ENCODE data around the gene PKM. TPM values are rescaled to one million over a fixed set of nuclear protein-coding genes. Genes with fewer than 3 reads are reported as not detected.
"Not testable (repeated sequence)": the region's sequence is repeated elsewhere in the genome, so short reads cannot be mapped to it uniquely, and the experiment has no call there.

Gene PKM
- total RNA-seq, 2 experiments from 2014 or later, result 1,010 to 1,764 TPM

GRCh38 chr15:72178976-72179585, 51.9 kb downstream of the PKM start:
- ATAC-seq (no peak), DNase-seq (no peak)
- CTCF ChIA-PET, result interaction anchor here (0.9 kb wide), 1 partner anchor 23 kb away, joined by 3 read pairs; no protein-coding TSS in a partner anchor
- Mint-ChIP-seq H3K9me3 (ENCODE audit: low read depth) (no peaks in the 10 kb centered on the region), H3K4me3 (no peak overlapping the region), H3K27me3 (peaks cover 44% of the 10 kb centered on the region), H3K27ac (no peak overlapping the region), H3K4me1 (peaks cover 6% of the 10 kb centered on the region), H3K36me3 (no peaks in the 10 kb centered on the region)

GRCh38 chr15:72176743-72177142, 54.2 kb downstream of the PKM start:
- no peak overlapping the region for H3K4me3 Mint-ChIP-seq
- no peaks in the 10 kb centered on the region for H3K36me3 Mint-ChIP-seq
- peaks cover 6% of the 10 kb centered on the region for H3K4me1 Mint-ChIP-seq
- no peaks in the 10 kb centered on the region for H3K9me3 Mint-ChIP-seq (ENCODE audit: low read depth)
- CTCF ChIA-PET, result interaction anchor here (0.8 kb wide), 1 partner anchor 24 kb away, joined by 3 read pairs; no protein-coding TSS in a partner anchor
- H3K27ac Mint-ChIP-seq, result no peak overlapping the region
- ATAC-seq (no peak), DNase-seq (no peak)
- peaks cover 33% of the 10 kb centered on the region for H3K27me3 Mint-ChIP-seq

GRCh38 chr15:72176159-72176558, 54.8 kb downstream of the PKM start:
- Mint-ChIP-seq H3K9me3 (ENCODE audit: low read depth) (no peaks in the 10 kb centered on the region), H3K36me3 (no peaks in the 10 kb centered on the region), H3K27ac (no peak overlapping the region), H3K4me3 (no peak overlapping the region), H3K27me3 (peaks cover 27% of the 10 kb centered on the region), H3K4me1 (peaks cover 6% of the 10 kb centered on the region)
- DNase-seq, result no peak
- CTCF ChIA-PET, result interaction anchor here (0.8 to 1.4 kb wide), 2 partner anchors 20 to 25 kb away, joined by 3 to 5 read pairs; no protein-coding TSS in a partner anchor
- ATAC-seq, result no peak

- H3K4me3 Mint-ChIP-seq, result no peak overlapping the region
- H3K9me3 Mint-ChIP-seq (ENCODE audit: low read depth), result no peaks in the 10 kb centered on the region
- CTCF ChIA-PET, result interaction anchor here (1.4 kb wide), 1 partner anchor 19 kb away, joined by 5 read pairs; no protein-coding TSS in a partner anchor
- no peaks in the 10 kb centered on the region for H3K36me3 Mint-ChIP-seq
- DNase-seq (no peak), ATAC-seq (no peak)
- H3K4me1 Mint-ChIP-seq, result peaks cover 6% of the 10 kb centered on the region
- peaks cover 22% of the 10 kb centered on the region for H3K27me3 Mint-ChIP-seq
- no peak overlapping the region for H3K27ac Mint-ChIP-seq
Observed at GRCh38 chr15:72175186-72176044, 55.6 kb downstream of the PKM start.

- no peaks in the 10 kb centered on the region for H3K36me3 Mint-ChIP-seq
- no peak overlapping the region for H3K27ac Mint-ChIP-seq
- CTCF ChIA-PET, result interaction anchor here (1.4 kb wide), 1 partner anchor 19 kb away, joined by 5 read pairs; no protein-coding TSS in a partner anchor
- H3K27me3 Mint-ChIP-seq, result peaks cover 22% of the 10 kb centered on the region
- ATAC-seq (no peak), DNase-seq (no peak)
- no peaks in the 10 kb centered on the region for H3K9me3 Mint-ChIP-seq (ENCODE audit: low read depth)
- no peak overlapping the region for H3K4me3 Mint-ChIP-seq
- peaks cover 8% of the 10 kb centered on the region for H3K4me1 Mint-ChIP-seq
Observed at GRCh38 chr15:72174551-72175165, 56.3 kb downstream of the PKM start.

- no peaks in the 10 kb centered on the region for H3K36me3 Mint-ChIP-seq
- ATAC-seq, result no peak
- DNase-seq, result no peak
- H3K9me3 Mint-ChIP-seq (ENCODE audit: low read depth), result no peaks in the 10 kb centered on the region
- H3K27me3 Mint-ChIP-seq, result peaks cover 22% of the 10 kb centered on the region
- CTCF ChIA-PET, result interaction anchor here (1.2 kb wide), 1 partner anchor 25 kb away, joined by 3 read pairs; no protein-coding TSS in a partner anchor
- no peak overlapping the region for H3K4me3 Mint-ChIP-seq
- H3K4me1 Mint-ChIP-seq, result peaks cover 13% of the 10 kb centered on the region
- H3K27ac Mint-ChIP-seq, result no peak overlapping the region
Observed at GRCh38 chr15:72173864-72174550, 57.0 kb downstream of the PKM start.

- H3K4me3 Mint-ChIP-seq, result no peak overlapping the region
- ATAC-seq, result no peak
- no peak for DNase-seq
- no peaks in the 10 kb centered on the region for H3K36me3 Mint-ChIP-seq
- no peak overlapping the region for H3K27ac Mint-ChIP-seq
- peaks cover 19% of the 10 kb centered on the region for H3K4me1 Mint-ChIP-seq
- CTCF ChIA-PET, result interaction anchor here (1.2 kb wide), 1 partner anchor 25 kb away, joined by 3 read pairs; no protein-coding TSS in a partner anchor
- no peaks in the 10 kb centered on the region for H3K9me3 Mint-ChIP-seq (ENCODE audit: low read depth)
- H3K27me3 Mint-ChIP-seq, result peaks cover 22% of the 10 kb centered on the region
Observed at GRCh38 chr15:72173401-72173800, 57.6 kb downstream of the PKM start.

GRCh38 chr15:72172796-72173195, 58.2 kb downstream of the PKM start:
- CTCF ChIA-PET, result interaction anchor here (1.2 kb wide), 1 partner anchor 26 kb away, joined by 3 read pairs; no protein-coding TSS in a partner anchor
- Mint-ChIP-seq H3K27ac (no peak overlapping the region), H3K27me3 (peaks cover 22% of the 10 kb centered on the region), H3K36me3 (no peaks in the 10 kb centered on the region), H3K9me3 (ENCODE audit: low read depth) (no peaks in the 10 kb centered on the region), H3K4me1 (peaks cover 25% of the 10 kb centered on the region), H3K4me3 (no peak overlapping the region)
- DNase-seq (no peak), ATAC-seq (no peak)

- H3K36me3 Mint-ChIP-seq; H3K4me3 Mint-ChIP-seq; ATAC-seq; CTCF ChIA-PET; H3K9me3 Mint-ChIP-seq (ENCODE audit: low read depth); H3K27ac Mint-ChIP-seq; DNase-seq: not testable (repeated sequence)
- Mint-ChIP-seq H3K27me3 (peaks cover 22% of the 10 kb centered on the region), H3K4me1 (peaks cover 32% of the 10 kb centered on the region)
Observed at GRCh38 chr15:72171978-72172377, 59.0 kb downstream of the PKM start.

GRCh38 chr15:72170691-72171090, 60.3 kb downstream of the PKM start:
- no peak overlapping the region for H3K4me3 Mint-ChIP-seq
- peaks cover 32% of the 10 kb centered on the region for H3K4me1 Mint-ChIP-seq
- DNase-seq, result no peak
- H3K36me3 Mint-ChIP-seq, result no peaks in the 10 kb centered on the region
- no peak for ATAC-seq
- CTCF ChIA-PET, result no interaction called here
- H3K27ac Mint-ChIP-seq, result no peak overlapping the region
- peaks cover 18% of the 10 kb centered on the region for H3K27me3 Mint-ChIP-seq
- no peaks in the 10 kb centered on the region for H3K9me3 Mint-ChIP-seq (ENCODE audit: low read depth)

- H3K36me3 Mint-ChIP-seq, result no peaks in the 10 kb centered on the region
- CTCF ChIA-PET, result interaction anchor here (1.3 kb wide), 1 partner anchor 14 kb away, joined by 6 read pairs; no protein-coding TSS in a partner anchor
Observed at GRCh38 chr15:72169921-72170611, 60.9 kb downstream of the PKM start.

GRCh38 chr15:72169236-72169920, 61.6 kb downstream of the PKM start:
- DNase-seq (no peak), ATAC-seq (no peak)
- H3K36me3 Mint-ChIP-seq, result no peaks in the 10 kb centered on the region
- no peak overlapping the region for H3K27ac Mint-ChIP-seq
- CTCF ChIA-PET, result interaction anchor here (1.1 to 1.8 kb wide), 5 partner anchors 13 to 425 kb away, joined by 3 to 11 read pairs (median 6); no protein-coding TSS in a partner anchor
- peaks cover 9% of the 10 kb centered on the region for H3K27me3 Mint-ChIP-seq
- peaks cover 26% of the 10 kb centered on the region for H3K4me1 Mint-ChIP-seq
- no peaks in the 10 kb centered on the region for H3K9me3 Mint-ChIP-seq (ENCODE audit: low read depth)
- no peak overlapping the region for H3K4me3 Mint-ChIP-seq

More at GRCh38 chr15:72169921-72170611, 60.9 kb downstream of the PKM start:
- no peak overlapping the region for H3K27ac Mint-ChIP-seq
- peaks cover 12% of the 10 kb centered on the region for H3K27me3 Mint-ChIP-seq
- H3K9me3 Mint-ChIP-seq (ENCODE audit: low read depth), result no peaks in the 10 kb centered on the region
- ATAC-seq (no peak), DNase-seq (no peak)
- H3K4me3 Mint-ChIP-seq, result no peak overlapping the region
- H3K4me1 Mint-ChIP-seq, result peaks cover 32% of the 10 kb centered on the region

All from activated CD8-positive, alpha-beta memory T cell treated with anti-CD3 and anti-CD28 coated beads, Interleukin-2, amount 10 ng/mL, durations not matched to agents 7 days and 5 days (primary cell).